GM21528 (cell line): ENCODE data around the gene HTR3B.
A peak's percentile ranks its signal among the peaks of the same experiment; 100 is the strongest.
"Not testable (repeated sequence)": the region's sequence is repeated elsewhere in the genome, so short reads cannot be mapped to it uniquely, and the experiment has no call there.

Experiments used
- ATAC-seq: cut with Tn5 transposase; IDR thresholded peaks from one replicate; pipeline ENCODE4 v1.9.1; 2021; ENCODE audit warnings: mild to moderate bottlenecking, moderate library complexity; ENCODE audit not compliant: unreplicated experiment, low FRiP score

The HTR3B gene, protein sequence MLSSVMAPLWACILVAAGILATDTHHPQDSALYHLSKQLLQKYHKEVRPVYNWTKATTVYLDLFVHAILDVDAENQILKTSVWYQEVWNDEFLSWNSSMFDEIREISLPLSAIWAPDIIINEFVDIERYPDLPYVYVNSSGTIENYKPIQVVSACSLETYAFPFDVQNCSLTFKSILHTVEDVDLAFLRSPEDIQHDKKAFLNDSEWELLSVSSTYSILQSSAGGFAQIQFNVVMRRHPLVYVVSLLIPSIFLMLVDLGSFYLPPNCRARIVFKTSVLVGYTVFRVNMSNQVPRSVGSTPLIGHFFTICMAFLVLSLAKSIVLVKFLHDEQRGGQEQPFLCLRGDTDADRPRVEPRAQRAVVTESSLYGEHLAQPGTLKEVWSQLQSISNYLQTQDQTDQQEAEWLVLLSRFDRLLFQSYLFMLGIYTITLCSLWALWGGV

DNA sequence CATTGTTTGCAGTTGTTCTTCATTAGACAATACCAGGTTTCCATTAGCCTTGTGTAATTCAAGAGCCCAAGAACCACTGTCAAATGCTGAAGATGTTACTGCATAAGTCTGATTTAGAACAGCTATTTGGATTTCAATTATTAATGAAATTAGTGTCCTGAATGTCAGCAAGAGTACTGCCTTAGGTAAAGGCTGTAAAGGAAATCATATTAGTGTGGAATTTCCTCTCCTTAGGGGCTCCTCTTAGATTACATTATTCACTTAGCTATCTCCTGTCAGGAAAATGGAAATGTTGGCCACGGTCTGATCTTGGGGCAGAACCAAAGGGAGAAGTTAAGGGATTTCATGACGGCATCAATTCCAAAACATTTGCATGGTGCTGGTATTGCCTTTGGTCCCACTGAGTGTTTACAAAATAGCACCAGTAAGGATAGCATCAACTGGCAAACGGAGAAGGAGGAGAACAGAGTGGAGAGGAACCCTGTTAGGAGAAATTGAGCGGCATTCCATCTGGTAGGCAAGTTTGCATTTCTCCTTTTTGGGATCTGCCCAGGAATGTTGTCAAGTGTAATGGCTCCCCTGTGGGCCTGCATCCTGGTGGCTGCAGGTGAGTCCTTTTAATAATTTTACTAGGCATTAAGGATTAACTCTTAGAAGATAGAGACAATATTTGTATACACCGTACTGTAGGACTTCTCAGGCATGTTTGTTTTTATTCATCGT is at the start of gene HTR3B:
Gene HTR3B, plus strand, starts transcription at position 418 of the 723 bp plus-strand sequence. Its CDS starts 138 bp downstream, at position 556.
- ATAC-seq: no peak

DNA sequence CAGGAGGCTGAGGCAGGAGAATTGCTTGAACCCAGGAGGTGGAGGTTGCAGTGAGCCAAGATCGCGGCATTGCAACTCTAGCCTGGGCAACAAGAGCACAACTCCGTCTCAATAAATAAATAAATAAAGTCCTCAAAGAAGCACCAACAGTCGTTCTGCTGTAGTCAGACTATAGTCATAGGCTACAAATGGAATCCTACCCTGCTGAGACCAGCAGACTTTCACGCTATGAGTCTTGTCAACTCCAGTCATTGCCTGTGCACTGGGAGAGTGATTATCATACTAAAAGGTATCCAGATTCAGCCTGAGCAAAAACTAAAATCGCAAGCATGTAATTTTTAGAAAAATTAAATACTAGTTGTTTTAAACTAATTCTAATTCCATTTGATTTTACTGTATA is 48.8 kb upstream of the HTR3B start:
- no peak for ATAC-seq

DNA sequence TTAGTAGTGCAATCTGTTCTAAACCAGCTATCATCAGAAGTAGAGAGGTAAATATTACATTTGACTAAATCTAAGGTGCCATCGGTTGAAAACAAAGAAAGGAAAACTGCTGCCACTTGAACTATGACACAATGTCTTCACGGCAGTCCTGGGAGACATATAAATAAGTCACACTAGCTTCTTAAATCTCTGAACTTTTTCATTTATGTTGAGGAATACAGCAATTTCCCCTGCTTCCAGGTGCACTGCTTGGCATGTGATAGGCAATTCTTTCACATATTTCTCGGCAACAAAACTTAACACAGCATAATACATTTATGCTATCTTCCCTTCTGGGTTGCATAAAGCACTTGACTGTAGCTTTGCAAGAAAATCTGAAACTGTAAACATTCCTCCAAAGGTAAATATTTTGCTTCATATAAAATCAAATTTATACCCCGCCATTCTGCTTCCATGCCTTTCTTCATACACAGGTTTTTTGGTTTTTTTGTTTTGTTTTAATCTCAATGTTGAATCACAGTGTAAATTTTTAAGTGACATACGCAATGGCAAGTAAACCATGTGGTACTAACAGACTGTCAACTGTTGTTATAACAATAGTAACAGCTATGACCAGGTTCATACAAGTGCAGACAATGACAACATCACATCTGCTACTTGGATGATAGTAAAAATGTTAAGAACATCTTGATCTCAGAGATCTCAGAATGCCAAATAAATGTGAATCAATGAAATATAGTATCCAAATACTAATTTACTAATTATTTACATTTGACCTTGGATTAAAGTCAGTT is 47.4 kb upstream of the HTR3B start:
- no peak for ATAC-seq

DNA sequence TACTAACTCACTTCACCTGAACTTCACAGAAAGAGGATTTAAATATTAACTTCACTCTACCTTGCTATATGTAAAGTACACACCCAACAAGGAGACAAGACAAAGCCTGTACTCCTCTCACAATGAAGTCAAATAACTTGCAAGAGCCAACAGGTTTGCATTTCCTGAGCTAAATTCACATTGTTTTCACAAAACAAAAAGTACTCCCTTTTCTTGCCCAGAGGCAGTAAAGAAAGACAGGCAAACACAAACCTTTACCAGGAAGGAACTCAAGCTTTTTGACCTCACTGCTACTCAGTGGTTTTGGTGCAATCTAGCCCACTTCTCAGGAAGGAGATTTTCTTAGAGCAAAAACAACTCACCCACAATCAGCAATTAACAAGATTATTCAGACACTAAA is 44.9 kb upstream of the HTR3B start:
- no peak for ATAC-seq

DNA sequence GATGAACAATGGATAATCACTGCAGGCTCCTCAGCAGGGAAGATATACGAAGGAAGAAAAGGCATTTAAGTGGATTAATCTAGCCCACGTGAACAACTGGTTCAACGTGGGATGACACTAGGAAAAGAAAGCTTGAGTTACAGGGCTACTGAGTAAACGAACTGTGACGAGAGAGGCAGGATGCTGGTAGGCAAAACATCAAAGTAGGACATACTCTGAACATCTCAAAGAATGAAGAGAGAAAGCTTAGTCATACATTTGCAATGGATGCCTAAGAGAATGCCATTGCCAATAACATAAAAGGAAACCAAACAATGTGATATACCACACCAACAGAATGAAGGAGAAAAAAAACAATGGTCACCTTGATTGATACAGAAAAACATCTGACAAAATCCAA is 42.2 kb upstream of the HTR3B start:
- no peak for ATAC-seq

DNA sequence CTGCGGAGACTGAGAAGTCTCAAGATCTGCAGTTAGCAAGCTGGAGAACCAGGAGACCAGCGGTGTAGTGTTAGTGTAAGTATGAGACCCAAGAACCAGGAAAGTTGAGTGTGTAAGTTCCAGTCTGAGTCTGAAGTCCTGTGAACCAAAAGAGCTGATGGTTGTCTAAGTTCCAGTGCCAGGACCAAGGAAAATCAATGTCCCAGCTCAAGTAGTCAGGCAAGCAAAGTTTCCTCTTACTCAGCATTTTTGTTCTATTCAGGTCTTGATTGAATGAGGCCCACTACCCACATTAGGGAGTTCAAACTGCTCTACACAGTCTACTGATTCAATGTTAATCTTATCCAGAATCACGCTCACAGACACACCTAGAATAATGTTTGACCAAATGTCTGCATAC is 40.2 kb upstream of the HTR3B start:
- ATAC-seq: no peak

DNA sequence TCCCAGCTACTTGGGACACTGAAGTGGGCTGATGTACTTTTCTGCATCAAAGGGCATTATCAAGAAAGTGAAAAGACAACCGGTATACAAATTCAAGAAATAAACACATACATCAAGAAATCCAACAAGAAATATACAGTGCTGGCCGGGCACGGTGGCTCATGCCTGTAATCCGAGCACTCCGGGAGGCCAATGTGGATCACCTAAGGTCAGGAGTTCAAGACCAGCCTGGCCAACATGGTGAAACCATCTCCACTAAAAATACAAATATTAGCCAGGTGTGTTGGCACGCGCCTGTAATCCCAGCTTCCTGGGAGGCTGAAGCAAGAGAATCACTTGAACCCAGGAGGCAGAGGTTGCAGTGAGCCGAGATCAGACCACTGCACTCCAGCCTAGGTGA is 38.7 kb upstream of the HTR3B start:
- no peak for ATAC-seq

DNA sequence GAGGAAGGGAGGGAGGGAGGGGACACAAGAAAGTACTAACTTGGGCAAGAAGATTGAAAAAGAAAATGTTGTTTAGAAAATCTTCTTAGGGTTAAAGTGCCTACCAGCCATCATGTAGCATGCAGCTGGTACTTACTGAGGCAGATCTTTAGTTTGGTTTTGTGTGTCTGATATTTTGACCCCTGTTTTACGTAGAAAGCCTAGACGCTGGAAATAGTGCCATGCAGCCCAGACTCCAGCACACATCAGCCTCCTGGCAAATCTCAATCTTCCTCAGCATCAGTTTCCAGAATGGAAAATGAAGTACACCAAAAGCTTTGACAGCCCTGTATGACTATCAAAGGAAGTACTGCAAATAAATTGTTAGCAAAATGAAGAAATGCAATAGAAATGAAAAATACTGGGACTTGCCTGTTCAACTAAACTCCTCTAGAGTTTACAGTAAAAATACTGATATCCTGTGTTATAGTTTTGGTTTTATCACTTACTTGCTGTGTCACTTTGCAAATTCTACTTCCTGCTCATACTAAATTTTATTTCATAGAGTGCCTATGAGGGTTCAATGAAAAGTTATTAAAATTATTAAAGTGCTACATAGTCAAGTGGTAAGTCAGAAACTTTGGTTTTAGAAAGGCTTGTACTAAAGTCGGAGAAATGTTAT is 36.6 kb upstream of the HTR3B start:
- no peak for ATAC-seq

DNA sequence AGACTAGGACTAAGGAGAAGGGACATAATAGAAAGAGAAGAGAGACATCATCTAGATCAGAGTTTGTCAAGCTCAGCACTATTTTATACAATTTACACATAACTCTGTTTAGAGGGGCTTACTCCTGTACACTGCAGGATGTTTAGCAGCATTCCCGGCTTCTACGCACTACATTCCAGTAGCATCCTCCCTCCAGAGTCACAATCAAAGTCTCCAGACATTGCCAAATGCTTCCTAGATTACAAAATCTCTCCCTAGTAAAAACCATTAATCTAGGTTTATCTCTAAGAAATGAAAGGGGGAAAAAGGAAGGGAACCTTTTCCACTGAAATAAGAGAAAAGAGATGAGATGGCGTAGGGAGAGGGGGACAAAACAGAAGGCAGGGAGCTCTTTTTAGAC is 33.3 kb upstream of the HTR3B start:
- no peak for ATAC-seq

DNA sequence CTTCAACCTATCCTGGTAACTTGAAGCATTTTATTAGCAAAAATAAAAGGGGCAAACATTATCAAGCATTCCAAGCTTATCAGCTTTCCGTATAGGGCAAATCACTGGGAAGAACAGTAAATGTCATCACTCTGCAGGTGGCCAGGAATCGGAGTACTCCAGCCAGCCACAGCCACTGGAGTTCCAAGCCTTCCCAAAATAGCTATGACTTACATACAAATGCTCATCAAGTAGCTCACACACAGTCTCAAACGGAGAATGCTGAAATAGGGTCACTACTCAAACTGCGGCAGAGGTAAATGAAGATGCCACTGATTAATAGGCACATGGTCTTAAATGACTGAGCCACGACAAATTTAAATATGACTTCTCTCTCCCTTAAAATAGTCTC is 31.4 kb upstream of the HTR3B start:
- no peak for ATAC-seq

DNA sequence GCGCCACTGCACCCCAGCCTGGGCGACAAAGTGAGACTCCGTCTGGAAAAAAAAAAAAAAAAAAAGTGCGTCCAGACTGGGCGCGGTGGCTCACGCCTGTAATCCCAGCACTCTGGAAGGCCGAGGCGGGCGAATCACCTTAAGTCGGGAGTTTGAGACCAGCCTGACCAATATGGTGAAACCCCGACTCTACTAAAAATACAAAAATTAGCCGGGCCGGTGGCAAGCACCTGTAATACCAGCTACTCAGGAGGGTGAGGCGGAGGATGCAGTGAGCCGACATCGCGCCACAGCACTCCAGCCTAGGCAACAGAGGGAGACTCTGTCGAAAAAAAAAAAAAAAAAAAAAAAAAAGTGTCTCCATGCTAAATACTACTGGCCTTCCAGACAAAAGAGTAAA is 30.5 kb upstream of the HTR3B start:
- no peak for ATAC-seq

DNA sequence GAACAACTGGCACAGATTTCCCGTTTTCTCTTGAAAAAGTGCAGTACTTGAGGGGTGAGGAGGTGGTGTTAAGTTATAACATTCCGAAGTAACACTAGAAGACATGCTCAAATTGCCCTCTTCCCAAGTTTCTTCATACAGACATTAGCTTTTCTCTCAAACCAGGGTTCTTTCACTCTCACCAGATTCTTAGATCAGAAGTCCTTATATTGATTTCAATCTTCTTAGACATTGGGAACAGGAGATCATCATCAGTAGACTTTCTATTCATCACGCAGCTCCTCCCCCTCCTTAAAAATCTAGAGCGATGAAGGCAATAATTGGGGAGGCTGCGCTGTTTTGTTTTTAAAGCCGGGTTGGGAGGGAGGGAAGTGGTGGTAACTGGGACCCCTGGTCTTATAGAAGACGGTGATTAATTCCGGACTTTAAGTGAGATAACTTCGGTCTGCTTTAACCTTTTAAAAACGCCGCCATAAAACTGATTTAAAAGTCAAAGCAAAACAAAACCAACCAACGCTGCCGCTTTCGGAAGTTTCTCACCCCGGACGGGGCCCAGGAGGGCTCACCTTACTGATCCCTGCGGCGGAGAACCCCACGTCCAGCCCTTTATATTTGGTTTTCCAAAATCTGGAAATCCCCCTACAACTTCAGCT is 29.9 kb upstream of the HTR3B start:
- ATAC-seq: peak; percentile 44

DNA sequence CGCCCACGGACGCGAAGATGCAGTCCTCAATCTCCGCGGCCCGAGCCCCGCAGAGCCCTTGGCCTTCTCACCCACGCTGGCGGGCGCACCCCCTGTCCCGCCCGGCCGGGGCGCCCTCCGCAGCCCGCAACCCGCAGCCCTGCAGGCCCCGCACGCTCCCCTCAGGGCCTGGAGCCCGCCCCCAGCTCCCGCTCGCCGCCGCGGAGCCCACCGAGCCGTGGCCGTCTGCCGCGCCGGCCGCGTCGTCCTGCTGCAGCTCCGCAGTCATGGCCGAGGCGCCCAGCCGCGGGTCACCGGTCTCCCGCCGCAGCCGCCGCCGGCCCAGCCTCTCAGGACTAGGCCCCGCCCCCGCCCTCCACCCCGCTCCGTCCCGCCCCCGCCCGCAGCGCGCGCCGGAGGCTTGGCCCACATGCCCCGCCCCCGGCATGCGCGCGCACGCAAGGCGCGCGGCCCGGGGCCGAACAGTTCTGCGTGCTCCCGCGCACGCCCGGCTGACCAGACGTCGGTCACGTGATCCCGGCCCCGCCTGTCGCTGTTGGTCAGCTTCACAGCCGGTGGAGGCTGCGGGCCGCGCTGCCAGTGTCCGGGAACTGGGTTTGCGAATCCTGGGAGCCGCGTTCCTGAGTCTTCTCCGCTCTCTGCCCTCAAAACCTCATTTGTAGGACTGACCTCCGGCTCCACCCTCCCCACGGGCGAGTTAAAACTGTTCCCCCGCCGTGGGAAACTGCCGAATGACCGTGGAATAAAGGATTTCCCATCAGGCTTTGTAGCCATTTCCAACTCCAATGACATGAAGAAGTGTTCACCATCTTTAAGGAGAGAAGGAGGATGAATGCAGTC is 29.1 kb upstream of the HTR3B start, which contains the start of gene USP28:
Gene USP28, minus strand, starts transcription at position 339 of the 840 bp plus-strand sequence. Its CDS starts 71 bp downstream, at position 268.
- ATAC-seq: peak; percentile 87

DNA sequence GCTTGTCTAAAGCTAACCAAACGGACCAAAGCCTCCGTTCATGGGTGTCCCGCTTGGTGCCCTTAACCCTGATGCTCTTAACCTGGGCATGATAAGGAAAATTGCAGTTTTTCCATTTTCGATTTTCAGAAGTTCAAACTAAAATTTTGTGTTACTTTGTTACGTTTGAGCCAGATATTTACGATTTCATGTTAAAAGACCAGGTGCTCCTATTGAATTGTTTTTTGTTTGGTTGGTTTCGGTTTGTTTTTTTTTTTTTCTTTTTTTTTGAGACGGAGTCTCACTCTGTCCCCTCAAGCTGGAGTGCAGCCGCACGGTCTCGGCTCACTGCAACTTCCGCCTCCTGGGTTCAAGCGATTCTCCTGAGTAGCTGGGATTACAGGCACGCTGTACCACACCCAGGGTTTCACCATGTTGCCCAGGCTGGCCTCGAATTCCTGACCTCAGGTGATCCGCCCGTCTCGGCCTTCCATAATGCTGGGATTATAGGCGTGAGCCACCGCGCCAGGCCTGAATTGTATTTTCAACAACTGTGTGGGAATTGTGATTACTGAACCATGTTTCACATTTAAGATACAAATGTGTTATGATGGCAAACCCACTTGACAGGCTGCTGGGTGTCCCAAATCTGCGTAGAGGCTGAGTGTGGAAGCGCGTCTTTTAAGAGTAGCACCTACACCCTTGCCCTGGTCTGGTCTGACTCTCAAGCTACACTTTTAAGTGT is 28.4 kb upstream of the HTR3B start:
- ATAC-seq: no peak

DNA sequence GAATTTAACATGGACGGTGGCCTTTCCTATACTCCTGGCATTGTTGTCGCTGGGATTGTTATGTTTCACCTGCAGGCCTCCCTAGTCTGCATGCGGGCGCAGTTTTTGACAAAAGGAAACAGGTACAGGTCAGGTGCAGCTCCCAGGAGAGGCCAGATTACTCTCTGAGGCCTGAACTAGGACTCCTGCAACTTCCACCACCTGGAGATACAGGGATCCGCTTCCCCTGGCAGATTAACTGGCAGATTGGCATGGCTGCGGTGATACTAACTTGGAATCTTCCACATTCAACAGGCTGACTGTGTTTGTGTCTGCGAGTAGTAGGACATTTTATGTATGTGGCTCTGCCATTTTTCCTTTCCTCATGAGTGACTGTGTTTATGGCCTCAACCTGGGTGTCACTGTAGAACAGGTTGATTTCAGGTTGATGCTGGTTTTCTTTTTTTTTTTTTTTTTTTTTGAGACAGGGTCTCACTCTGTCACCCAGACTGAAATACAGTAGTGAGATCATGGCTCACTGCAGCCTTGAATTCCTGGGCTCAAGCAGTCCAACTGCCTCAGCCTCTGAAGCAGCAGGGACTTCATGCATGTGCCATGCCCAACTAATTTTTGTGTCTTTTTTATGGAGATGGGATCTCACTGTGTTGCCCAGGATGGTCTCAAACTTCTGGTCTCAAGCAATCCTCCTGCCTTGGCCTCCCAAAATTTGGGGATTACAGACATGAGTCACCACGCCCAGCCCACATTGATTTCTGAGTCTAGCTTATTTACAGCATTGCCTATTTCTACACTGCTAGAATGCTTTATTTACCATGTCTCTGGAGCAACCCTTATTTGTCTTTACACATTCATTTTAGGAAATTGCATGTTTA is 27.6 kb upstream of the HTR3B start:
- ATAC-seq: no peak

DNA sequence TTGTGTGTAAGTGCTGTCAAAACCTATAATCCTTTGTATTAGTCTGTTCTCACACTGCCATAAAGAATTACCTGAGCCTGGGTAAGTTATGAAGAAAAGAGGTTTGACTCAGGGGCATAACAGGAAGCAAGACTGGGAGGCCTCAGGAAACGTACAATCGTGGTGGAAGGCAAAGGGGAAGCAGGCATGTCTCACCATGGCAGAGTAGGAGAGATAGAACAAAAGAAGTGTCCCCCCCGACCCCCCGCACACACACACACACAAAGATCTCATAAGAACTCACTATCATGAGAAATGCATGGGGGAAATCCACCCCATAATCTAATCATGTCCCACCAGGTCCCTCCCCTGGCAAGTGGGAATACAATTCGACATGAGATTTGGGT is 26.9 kb upstream of the HTR3B start:
- ATAC-seq: no peak

DNA sequence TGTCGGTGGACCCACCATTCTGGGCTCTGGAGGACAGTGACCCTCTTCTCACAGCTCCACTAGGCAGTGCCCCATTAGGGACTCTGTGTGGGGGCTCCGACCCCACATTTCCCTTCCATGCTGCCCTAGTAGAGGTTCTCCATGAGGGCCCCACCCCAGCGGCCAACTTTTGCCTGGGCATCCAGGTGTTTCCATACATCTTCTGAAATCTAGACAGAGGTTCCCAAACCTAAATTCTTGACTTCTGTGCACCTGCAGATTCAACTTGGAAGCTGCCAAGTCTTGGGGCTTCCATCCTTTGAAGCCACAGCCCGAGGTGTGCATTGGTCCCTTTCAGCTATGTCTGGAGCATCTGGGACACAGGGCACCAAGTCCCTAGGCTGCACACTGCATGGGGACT is 25.1 kb upstream of the HTR3B start:
- ATAC-seq: not testable (repeated sequence)

DNA sequence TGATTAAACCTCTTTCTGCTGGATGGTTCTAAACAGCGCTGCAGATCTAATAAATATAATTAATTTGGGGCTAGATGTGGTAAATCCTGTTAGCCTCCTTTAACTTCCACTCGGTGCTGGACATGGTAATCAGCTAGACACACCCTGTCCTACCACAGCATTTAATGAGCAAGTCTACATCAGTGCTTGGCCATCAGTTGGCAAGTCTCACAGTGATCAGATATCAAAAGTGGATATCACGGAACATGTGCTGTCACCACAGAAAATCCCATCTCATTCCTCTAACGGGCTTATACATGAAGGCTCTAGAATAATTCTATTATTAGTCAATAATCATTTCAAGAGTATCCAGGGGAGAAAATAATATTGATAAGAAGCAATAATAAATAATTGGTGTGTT is 23.6 kb upstream of the HTR3B start:
- ATAC-seq: no peak
